Neural cell (in vitro differentiated cells): ENCODE results near the gene GRM5. TPM values are rescaled to one million over a fixed set of nuclear protein-coding genes. Genes with fewer than 3 reads are reported as not detected.
"Not testable (repeated sequence)": the region's sequence is repeated elsewhere in the genome, so short reads cannot be mapped to it uniquely, and the experiment has no call there.

Source experiments
- H2AFZ ChIP-seq: fragments of 200-600, 300-800 bp; sonication (generic), shearing (Covaris generic); 2 replicates; pipeline ENCODE4 v1.6.0; 2014; ENCODE audit warnings: low read depth, mild to moderate bottlenecking, antibody characterized with exemption, low read length, moderate library complexity
- H3F3A ChIP-seq: fragments of 200-600 bp; shearing (Covaris generic); 2 replicates; pipeline ENCODE4 v1.6.1; 2016; ENCODE audit warnings: mild to moderate bottlenecking, moderate library complexity, mixed read lengths, antibody characterized with exemption, low read length; ENCODE audit not compliant: insufficient read depth, poor library complexity, severe bottlenecking
- H3K27ac ChIP-seq: fragments of 200-600, 300-800 bp; sonication (generic), shearing (Covaris generic); 2 replicates; pipeline ENCODE4 v1.5.1; 2014; ENCODE audit warnings: mild to moderate bottlenecking, low read length, moderate library complexity
- H3K27me3 ChIP-seq: fragments of 300-800, 200-600 bp; sonication (generic), shearing (Covaris generic); 2 replicates; pipeline ENCODE4 v1.6.0; 2014; ENCODE audit warnings: mild to moderate bottlenecking, low read depth, low read length, moderate library complexity; ENCODE audit not compliant: insufficient read depth
- H3K36me3 ChIP-seq: fragments of 300-800, 200-600 bp; sonication (generic), shearing (Covaris generic); 2 replicates; pipeline ENCODE4 v1.5.1; 2014; ENCODE audit warnings: mild to moderate bottlenecking, antibody characterized with exemption, low read length, moderate library complexity; ENCODE audit not compliant: insufficient read depth
- H3K4me2 ChIP-seq: fragments of 300-800, 200-600 bp; sonication (generic), shearing (Covaris generic); 2 replicates; pipeline ENCODE4 v1.6.0; 2014; ENCODE audit warnings: mild to moderate bottlenecking, low read length
- H3K4me3 ChIP-seq: fragments of 300-800, 200-600 bp; sonication (generic), shearing (Covaris generic); 2 replicates; pipeline ENCODE4 v1.5.1; 2014; ENCODE audit warnings: mild to moderate bottlenecking, low read length, moderate library complexity
- H3K79me2 ChIP-seq: fragments of 200-600 bp; shearing (Covaris generic); replicated peaks from 2 replicates; pipeline ENCODE4 v1.6.0; 2014; ENCODE audit warnings: mild to moderate bottlenecking, low read length, moderate library complexity; ENCODE audit not compliant: insufficient read depth
- H3K9ac ChIP-seq: fragments of 300-800, 200-600 bp; sonication (generic), shearing (Covaris generic); 2 replicates; pipeline ENCODE4 v1.6.1; 2016; ENCODE audit warnings: mild to moderate bottlenecking, low read length, mixed read lengths
- H3K9me2 ChIP-seq: fragments of 200-600 bp; shearing (Covaris generic); 2 replicates; pipeline ENCODE4 v1.6.1; 2016; ENCODE audit warnings: mild to moderate bottlenecking, low read length, mixed read lengths; ENCODE audit not compliant: insufficient read depth
- H3K9me3 ChIP-seq: fragments of 200-600, 300-800 bp; sonication (generic), shearing (Covaris generic); 2 replicates; pipeline ENCODE4 v1.6.1; 2016; ENCODE audit warnings: mild to moderate bottlenecking, mixed run types, low read length, moderate library complexity, mixed read lengths
- H4K20me1 ChIP-seq: fragments of 200-600 bp; shearing (Covaris generic); 2 replicates; pipeline ENCODE4 v1.6.1; 2016; ENCODE audit warnings: mild to moderate bottlenecking, mixed run types; ENCODE audit not compliant: insufficient read depth
- CTCF ChIP-seq: fragments of 450-650 bp; IDR thresholded peaks from 2 replicates; pipeline ENCODE4 v1.5.1; 2014; ENCODE audit warnings: antibody characterized with exemption, mild to moderate bottlenecking, moderate library complexity; ENCODE audit not compliant: poor library complexity, severe bottlenecking
- EP300 ChIP-seq: fragments of 450-650 bp; conservative IDR thresholded peaks from 2 replicates; pipeline ENCODE4 v1.6.1; 2014; ENCODE audit warnings: antibody characterized with exemption, mild to moderate bottlenecking, moderate library complexity; ENCODE audit not compliant: poor library complexity, severe bottlenecking
- EZH2 ChIP-seq: fragments of 200-600, 300-800 bp; shearing (Covaris generic), sonication (generic); IDR thresholded peaks from 2 replicates; pipeline ENCODE4 v1.6.1; 2014; ENCODE audit warnings: antibody characterized with exemption, low read length, borderline replicate concordance, mild to moderate bottlenecking; ENCODE audit not compliant: insufficient read depth, poor library complexity, severe bottlenecking
- MXI1 ChIP-seq: fragments of 450-650 bp; conservative IDR thresholded peaks from 2 replicates; pipeline ENCODE4 v1.6.1; 2014; ENCODE audit warnings: antibody characterized with exemption, mild to moderate bottlenecking; ENCODE audit not compliant: poor library complexity, severe bottlenecking
- POLR2AphosphoS5 ChIP-seq: IDR thresholded peaks from 2 replicates; pipeline ENCODE4 v1.6.1; 2012
- RAD21 ChIP-seq: fragments of 450-650 bp; conservative IDR thresholded peaks from 2 replicates; pipeline ENCODE4 v1.6.1; 2014; ENCODE audit warnings: antibody characterized with exemption, mild to moderate bottlenecking, moderate library complexity
- REST ChIP-seq: IDR thresholded peaks from 2 replicates; pipeline ENCODE4 v1.6.1; 2012; ENCODE audit warnings: borderline replicate concordance
- SMC3 ChIP-seq: fragments of 450-650 bp; conservative IDR thresholded peaks from 2 replicates; pipeline ENCODE4 v1.6.1; 2014; ENCODE audit warnings: antibody characterized with exemption, mild to moderate bottlenecking, moderate library complexity; ENCODE audit not compliant: poor library complexity
- TAF1 ChIP-seq: IDR thresholded peaks from 2 replicates; pipeline ENCODE4 v1.6.1; 2012; ENCODE audit warnings: low read depth
- polyA plus RNA-seq: library from polyadenylated mRNA; depleted of rRNA; stranded (reverse); fragments of >200 nt; gene quantifications from 2 replicates; pipeline ENCODE4 v1.2.3, GENCODE V29; 2014

Gene GRM5
- polyA plus RNA-seq, 1 donor from 2014 or later, result 11.8 TPM

- not testable (repeated sequence) for H3K9me2 ChIP-seq, H3K36me3 ChIP-seq, H4K20me1 ChIP-seq, H3K27ac ChIP-seq, H3K4me3 ChIP-seq, H3F3A ChIP-seq, H3K9me3 ChIP-seq, H2AFZ ChIP-seq, H3K27me3 ChIP-seq, H3K9ac ChIP-seq, H3K4me2 ChIP-seq, H3K79me2 ChIP-seq
Observed at GRCh38 chr11:88853963-88854362, 211.8 kb downstream of the GRM5 start.

- H3K4me2 ChIP-seq, H3K4me3 ChIP-seq, H3K9me3 ChIP-seq, H3K27ac ChIP-seq, H3K27me3 ChIP-seq, H2AFZ ChIP-seq, H3K9me2 ChIP-seq, H3K9ac ChIP-seq, H3K36me3 ChIP-seq, H3K79me2 ChIP-seq, H4K20me1 ChIP-seq, H3F3A ChIP-seq: not testable (repeated sequence)
Observed at GRCh38 chr11:88851547-88851946, 214.2 kb downstream of the GRM5 start.

- not testable (repeated sequence) for H3K27me3 ChIP-seq, H2AFZ ChIP-seq, H3K9me3 ChIP-seq, H4K20me1 ChIP-seq, H3K9me2 ChIP-seq, H3K4me2 ChIP-seq, H3K36me3 ChIP-seq, H3F3A ChIP-seq, H3K27ac ChIP-seq, H3K9ac ChIP-seq, H3K79me2 ChIP-seq, H3K4me3 ChIP-seq
Observed at GRCh38 chr11:88849773-88850172, 216.0 kb downstream of the GRM5 start.

GRCh38 chr11:88849368-88849767 lies 216.4 kb downstream of the GRM5 start:
- Histone ChIP-seq H3K9me3 (no peaks in the 10 kb centered on the region), H2AFZ (no peak overlapping the region), H3F3A (no peaks in the 10 kb centered on the region), H4K20me1 (no peaks in the 10 kb centered on the region), H3K27ac (no peak overlapping the region), H3K4me2 (no peak overlapping the region), H3K36me3 (no peaks in the 10 kb centered on the region), H3K9ac (no peak overlapping the region), H3K9me2 (no peaks in the 10 kb centered on the region), H3K27me3 (no peaks in the 10 kb centered on the region), H3K79me2 (no peaks in the 10 kb centered on the region), H3K4me3 (no peak overlapping the region)
- TF ChIP-seq POLR2AphosphoS5 (no peak), SMC3 (no peak), EZH2 (no peak), EP300 (no peak), REST (no peak), CTCF (no peak), TAF1 (no peak), MXI1 (no peak), RAD21 (no peak)

- H2AFZ ChIP-seq, H3K27me3 ChIP-seq, H3K4me2 ChIP-seq, H3K9me2 ChIP-seq, H4K20me1 ChIP-seq, H3K27ac ChIP-seq, H3K4me3 ChIP-seq, H3F3A ChIP-seq, H3K79me2 ChIP-seq, H3K36me3 ChIP-seq, H3K9me3 ChIP-seq, H3K9ac ChIP-seq: not testable (repeated sequence)
Observed at GRCh38 chr11:88846266-88846665, 219.5 kb downstream of the GRM5 start.
